Measurements from ENCODE around the gene LITAF. TPM values are rescaled to one million over a fixed set of nuclear protein-coding genes. Genes with fewer than 3 reads are reported as not detected.

The LITAF gene
- total RNA-seq, 1 donor from 2014 or later: 42.5 TPM

DNA sequence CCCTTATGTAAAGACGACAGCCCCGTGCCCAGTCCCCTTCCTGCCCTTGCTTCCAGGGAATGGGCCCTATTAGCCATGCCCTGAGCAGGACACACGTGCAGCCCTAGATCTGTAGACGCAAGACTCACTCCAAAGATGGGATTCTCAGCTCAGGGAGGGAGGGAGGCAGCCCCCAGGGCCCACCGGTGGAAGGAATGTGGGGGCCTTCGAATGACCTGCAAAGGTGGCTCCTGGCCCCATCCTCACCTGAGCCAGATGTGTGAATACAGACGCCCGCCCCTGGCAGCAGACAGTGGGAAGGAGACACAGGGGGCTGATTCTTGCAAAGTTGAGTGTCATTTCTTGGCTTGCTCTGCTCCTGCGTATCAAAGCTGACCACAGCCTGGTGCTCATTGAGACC, 47.8 kb downstream of the LITAF start:
- Histone ChIP-seq H3K27ac (no peak overlapping the region), H4K20me1 (ENCODE audit: low read depth) (no peaks in the 10 kb centered on the region), H3F3A (ENCODE audit: low read depth) (no peaks in the 10 kb centered on the region), H3K9ac (no peak overlapping the region), H3K79me2 (ENCODE audit: low read depth) (no peaks in the 10 kb centered on the region), H2AFZ (replicated peaks) (no peak overlapping the region), H3K9me3 (ENCODE audit: low read depth) (no peaks in the 10 kb centered on the region), H3K4me2 (no peak overlapping the region), H3K4me1 (peaks cover 5% of the 10 kb centered on the region), H3K27me3 (no peaks in the 10 kb centered on the region), H3K36me3 (no peaks in the 10 kb centered on the region), H3K4me3 (no peak overlapping the region)
- DNase-seq (ENCODE audit: low spot score): no peak
- peaks cover 4% of the 10 kb centered on the region for H3K4me1 Mint-ChIP-seq
- no peaks in the 10 kb centered on the region for H3K36me3 Mint-ChIP-seq
- H3K27me3 Mint-ChIP-seq (ENCODE audit: insufficient read depth, low read depth): peaks cover 10% of the 10 kb centered on the region
- no peaks in the 10 kb centered on the region for H3K9me3 Mint-ChIP-seq
- no peak for TF ChIP-seq EZH2phosphoT487 (IDR thresholded peaks at IDR 0.05)
- TF ChIP-seq EZH2 (IDR thresholded peaks at IDR 0.05): no peak
- TF ChIP-seq, protein P1, sequence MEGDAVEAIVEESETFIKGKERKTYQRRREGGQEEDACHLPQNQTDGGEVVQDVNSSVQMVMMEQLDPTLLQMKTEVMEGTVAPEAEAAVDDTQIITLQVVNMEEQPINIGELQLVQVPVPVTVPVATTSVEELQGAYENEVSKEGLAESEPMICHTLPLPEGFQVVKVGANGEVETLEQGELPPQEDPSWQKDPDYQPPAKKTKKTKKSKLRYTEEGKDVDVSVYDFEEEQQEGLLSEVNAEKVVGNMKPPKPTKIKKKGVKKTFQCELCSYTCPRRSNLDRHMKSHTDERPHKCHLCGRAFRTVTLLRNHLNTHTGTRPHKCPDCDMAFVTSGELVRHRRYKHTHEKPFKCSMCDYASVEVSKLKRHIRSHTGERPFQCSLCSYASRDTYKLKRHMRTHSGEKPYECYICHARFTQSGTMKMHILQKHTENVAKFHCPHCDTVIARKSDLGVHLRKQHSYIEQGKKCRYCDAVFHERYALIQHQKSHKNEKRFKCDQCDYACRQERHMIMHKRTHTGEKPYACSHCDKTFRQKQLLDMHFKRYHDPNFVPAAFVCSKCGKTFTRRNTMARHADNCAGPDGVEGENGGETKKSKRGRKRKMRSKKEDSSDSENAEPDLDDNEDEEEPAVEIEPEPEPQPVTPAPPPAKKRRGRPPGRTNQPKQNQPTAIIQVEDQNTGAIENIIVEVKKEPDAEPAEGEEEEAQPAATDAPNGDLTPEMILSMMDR (IDR thresholded peaks at IDR 0.05): no peak
- H3K4me3 Mint-ChIP-seq: no peak overlapping the region
- H3K27ac Mint-ChIP-seq: no peak overlapping the region

DNA sequence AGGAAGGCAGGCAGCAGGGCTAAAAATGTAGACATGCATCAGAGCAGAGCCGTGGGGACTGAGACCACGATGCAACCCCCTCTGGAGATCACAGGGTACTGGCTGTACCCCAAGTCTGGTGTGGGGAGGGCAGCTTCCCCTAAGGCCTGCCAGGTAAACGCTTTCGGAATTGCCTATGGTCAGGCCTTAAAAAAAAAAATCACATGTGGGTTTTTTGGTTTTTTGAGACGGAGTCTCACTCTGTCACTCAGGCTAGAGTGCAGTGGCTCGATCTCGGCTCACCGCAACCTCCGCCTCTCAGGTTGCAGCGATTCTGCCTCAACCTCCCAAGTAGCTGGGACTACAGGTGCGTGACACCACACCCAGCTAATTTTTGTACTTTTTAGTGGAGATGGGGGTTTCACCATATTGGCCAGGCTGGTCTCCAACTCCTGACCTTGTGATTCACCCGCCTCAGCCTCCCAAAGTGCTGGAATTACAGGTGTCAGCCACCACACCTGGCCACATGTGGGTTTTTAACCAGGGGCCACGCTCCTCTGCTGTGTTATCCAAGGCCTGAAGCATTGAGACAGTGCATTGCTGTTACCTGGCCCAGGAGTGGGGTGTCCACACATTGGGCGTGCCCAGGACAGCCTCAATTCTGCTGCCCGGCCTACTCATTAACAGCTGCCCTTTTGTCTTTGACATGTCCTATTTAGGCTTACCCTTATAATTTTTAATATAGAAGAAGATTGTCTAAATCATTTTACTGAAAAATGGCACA, 50.4 kb downstream of the LITAF start:
- H3K27ac Mint-ChIP-seq: no peak overlapping the region
- Histone ChIP-seq H3K9ac (no peak overlapping the region), H4K20me1 (ENCODE audit: low read depth) (no peaks in the 10 kb centered on the region), H2AFZ (replicated peaks) (no peak overlapping the region), H3K9me3 (ENCODE audit: low read depth) (no peaks in the 10 kb centered on the region), H3K79me2 (ENCODE audit: low read depth) (no peaks in the 10 kb centered on the region), H3K27ac (no peak overlapping the region), H3K4me2 (no peak overlapping the region), H3K36me3 (no peaks in the 10 kb centered on the region), H3K27me3 (no peaks in the 10 kb centered on the region), H3F3A (ENCODE audit: low read depth) (peaks cover 5% of the 10 kb centered on the region), H3K4me1 (no peaks in the 10 kb centered on the region), H3K4me3 (no peak overlapping the region)
- no peaks in the 10 kb centered on the region for H3K4me1 Mint-ChIP-seq
- H3K27me3 Mint-ChIP-seq (ENCODE audit: insufficient read depth, low read depth): peaks cover 2% of the 10 kb centered on the region
- DNase-seq (ENCODE audit: low spot score): no peak
- peaks cover 5% of the 10 kb centered on the region for H3K9me3 Mint-ChIP-seq
- TF ChIP-seq EZH2phosphoT487 (IDR thresholded peaks at IDR 0.05): no peak
- TF ChIP-seq EZH2 (IDR thresholded peaks at IDR 0.05): no peak
- TF ChIP-seq, protein P1 (IDR thresholded peaks at IDR 0.05): no peak
- H3K36me3 Mint-ChIP-seq: no peaks in the 10 kb centered on the region
- H3K4me3 Mint-ChIP-seq: no peak overlapping the region

DNA sequence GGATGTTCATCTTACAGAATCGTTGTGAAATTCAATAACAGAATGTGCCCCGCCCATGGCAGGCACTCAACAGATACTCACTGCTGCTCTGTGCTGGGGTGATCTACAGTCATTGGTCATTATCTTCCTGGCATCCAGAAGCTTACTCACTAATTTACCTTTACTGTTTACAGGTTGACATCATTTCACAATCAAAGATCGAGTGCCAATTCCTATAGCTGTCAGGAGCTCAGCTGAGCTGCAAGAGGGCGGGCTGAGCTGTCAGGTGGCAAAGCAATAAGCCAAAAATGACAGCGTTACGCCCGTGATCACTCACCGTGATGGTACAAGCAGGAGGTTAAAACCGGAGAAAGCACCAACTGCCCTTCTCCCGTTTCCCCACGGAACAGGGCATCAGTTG, 51.2 kb downstream of the LITAF start:
- no peaks in the 10 kb centered on the region for H3K36me3 Mint-ChIP-seq
- H3F3A ChIP-seq (ENCODE audit: low read depth): peaks cover 12% of the 10 kb centered on the region
- H2AFZ ChIP-seq (replicated peaks): no peak overlapping the region
- H3K9me3 ChIP-seq (ENCODE audit: low read depth): no peaks in the 10 kb centered on the region
- no peak overlapping the region for H3K4me3 ChIP-seq
- no peak overlapping the region for H3K4me2 ChIP-seq
- TF ChIP-seq EZH2phosphoT487 (IDR thresholded peaks at IDR 0.05) (no peak), EZH2 (IDR thresholded peaks at IDR 0.05) (no peak)
- TF ChIP-seq, protein P1 (IDR thresholded peaks at IDR 0.05): no peak
- peaks cover under 1% of the 10 kb centered on the region for H3K4me1 Mint-ChIP-seq
- no peaks in the 10 kb centered on the region for H3K79me2 ChIP-seq (ENCODE audit: low read depth)
- H3K9ac ChIP-seq: no peak overlapping the region
- H3K9me3 Mint-ChIP-seq: peaks cover 5% of the 10 kb centered on the region
- no peaks in the 10 kb centered on the region for H3K36me3 ChIP-seq
- no peaks in the 10 kb centered on the region for H3K27me3 Mint-ChIP-seq (ENCODE audit: insufficient read depth, low read depth)
- no peak overlapping the region for H3K27ac ChIP-seq
- no peaks in the 10 kb centered on the region for H3K27me3 ChIP-seq
- H3K4me3 Mint-ChIP-seq: no peak overlapping the region
- no peak overlapping the region for H3K27ac Mint-ChIP-seq
- no peaks in the 10 kb centered on the region for H4K20me1 ChIP-seq (ENCODE audit: low read depth)
- no peaks in the 10 kb centered on the region for H3K4me1 ChIP-seq
- DNase-seq (ENCODE audit: low spot score): no peak

Data from neural progenitor cell (in vitro differentiated cells).